NCI-H69 (cell line): ENCODE measurements around the gene TBCB.
"Not testable (repeated sequence)": the region's sequence is repeated elsewhere in the genome, so short reads cannot be mapped to it uniquely, and the experiment has no call there.

Experiments
- DNase-seq: peaks from one replicate; lab custom pipeline; 2025; lab: John Stamatoyannopoulos, UW

Gene TBCB

GRCh38 chr19:36173846-36174245 is 58.6 kb downstream of the TBCB start:
- DNase-seq = not testable (repeated sequence)
